ENCODE data around the gene CMSS1. TPM values are rescaled to one million over a fixed set of nuclear protein-coding genes. Genes with fewer than 3 reads are reported as not detected.

Gene CMSS1
- total RNA-seq, 2 donors from 2014 or later, result 35.8 to 74.3 TPM

GRCh38 chr3:99863002-99863401, 45.3 kb downstream of the CMSS1 start:
- no peak overlapping the region for H3K27ac Mint-ChIP-seq
- ATAC-seq (no peak), DNase-seq (ENCODE audit: low spot score in 2 of 2) (no peak)
- H3K9me3 Mint-ChIP-seq, result no peaks in the 10 kb centered on the region
- peaks cover 0 to 6% of the 10 kb centered on the region in 2 donors for H3K36me3 Mint-ChIP-seq

GRCh38 chr3:99863588-99863987, 45.9 kb downstream of the CMSS1 start:
- H3K36me3 Mint-ChIP-seq, result peaks cover 0 to 6% of the 10 kb centered on the region in 2 donors
- H3K9me3 Mint-ChIP-seq, result no peaks in the 10 kb centered on the region
- ATAC-seq, result no peak
- H3K27ac Mint-ChIP-seq, result no peak overlapping the region
- no peak for DNase-seq (ENCODE audit: low spot score in 2 of 2)

GRCh38 chr3:99864289-99864688, 46.6 kb downstream of the CMSS1 start:
- DNase-seq (ENCODE audit: low spot score in 2 of 2) (no peak), ATAC-seq (no peak)
- Mint-ChIP-seq H3K27ac (no peak overlapping the region), H3K9me3 (no peaks in the 10 kb centered on the region), H3K36me3 (peaks cover 0 to 6% of the 10 kb centered on the region in 2 donors)

- H3K9me3 Mint-ChIP-seq, result no peaks in the 10 kb centered on the region
- no peak for DNase-seq (ENCODE audit: low spot score in 2 of 2)
- H3K27ac Mint-ChIP-seq, result no peak overlapping the region
- peaks cover 0 to 6% of the 10 kb centered on the region in 2 donors for H3K36me3 Mint-ChIP-seq
- ATAC-seq, result no peak
Observed at GRCh38 chr3:99865321-99865720, 47.7 kb downstream of the CMSS1 start.

- ATAC-seq (peak; percentile 40 to 68), DNase-seq (ENCODE audit: low spot score in 2 of 2) (no peak)
- H3K27ac Mint-ChIP-seq, result no peak overlapping the region
- H3K9me3 Mint-ChIP-seq, result no peaks in the 10 kb centered on the region
- H3K36me3 Mint-ChIP-seq, result peaks cover 0 to 6% of the 10 kb centered on the region in 2 donors
Observed at GRCh38 chr3:99866261-99866761, 48.6 kb downstream of the CMSS1 start.

GRCh38 chr3:99867594-99868310, 50.1 kb downstream of the CMSS1 start:
- peak overlapping the region in 1 of 2 donors; percentile 30 for H3K27ac Mint-ChIP-seq
- ATAC-seq, result peak; percentile 59 to 62
- DNase-seq (ENCODE audit: low spot score in 2 of 2), result no peak
- H3K9me3 Mint-ChIP-seq, result no peaks in the 10 kb centered on the region
- peaks cover 0 to 4% of the 10 kb centered on the region in 2 donors for H3K36me3 Mint-ChIP-seq

- DNase-seq (ENCODE audit: low spot score in 2 of 2), result peak in 1 of 2 donors; percentile 14
- H3K27ac Mint-ChIP-seq, result peak overlapping the region in 1 of 2 donors; percentile 30
Observed at GRCh38 chr3:99868311-99868646, 50.6 kb downstream of the CMSS1 start.

GRCh38 chr3:99869621-99870020, 52.0 kb downstream of the CMSS1 start:
- no peaks in the 10 kb centered on the region for H3K36me3 Mint-ChIP-seq
- no peaks in the 10 kb centered on the region for H3K9me3 Mint-ChIP-seq
- H3K27ac Mint-ChIP-seq, result no peak overlapping the region
- no peak for ATAC-seq
- no peak for DNase-seq (ENCODE audit: low spot score in 2 of 2)

More at GRCh38 chr3:99868311-99868646, 50.6 kb downstream of the CMSS1 start:
- no peak for ATAC-seq
- Mint-ChIP-seq H3K9me3 (no peaks in the 10 kb centered on the region), H3K36me3 (no peaks in the 10 kb centered on the region)

GRCh38 chr3:99870712-99871111, 53.0 kb downstream of the CMSS1 start:
- no peaks in the 10 kb centered on the region for H3K9me3 Mint-ChIP-seq
- ATAC-seq, result no peak
- no peak for DNase-seq (ENCODE audit: low spot score in 2 of 2)
- H3K36me3 Mint-ChIP-seq, result no peaks in the 10 kb centered on the region
- H3K27ac Mint-ChIP-seq, result no peak overlapping the region

GRCh38 chr3:99871231-99872045, 53.8 kb downstream of the CMSS1 start:
- Mint-ChIP-seq H3K36me3 (no peaks in the 10 kb centered on the region), H3K9me3 (no peaks in the 10 kb centered on the region), H3K27ac (no peak overlapping the region)
- ATAC-seq (no peak), DNase-seq (ENCODE audit: low spot score in 2 of 2) (no peak)

- Mint-ChIP-seq H3K36me3 (no peaks in the 10 kb centered on the region), H3K27ac (no peak overlapping the region), H3K9me3 (no peaks in the 10 kb centered on the region)
- DNase-seq (ENCODE audit: low spot score in 2 of 2), result no peak
- ATAC-seq, result peak; percentile 59 to 65
Observed at GRCh38 chr3:99872923-99873254, 55.2 kb downstream of the CMSS1 start.

- no peak for ATAC-seq
- H3K9me3 Mint-ChIP-seq, result no peaks in the 10 kb centered on the region
Observed at GRCh38 chr3:99873269-99874102, 55.8 kb downstream of the CMSS1 start.

GRCh38 chr3:99874237-99875002, 56.8 kb downstream of the CMSS1 start:
- no peak overlapping the region for H3K27ac Mint-ChIP-seq
- DNase-seq (ENCODE audit: low spot score in 2 of 2) (no peak), ATAC-seq (no peak)
- H3K9me3 Mint-ChIP-seq, result no peaks in the 10 kb centered on the region
- no peaks in the 10 kb centered on the region for H3K36me3 Mint-ChIP-seq

More at GRCh38 chr3:99873269-99874102, 55.8 kb downstream of the CMSS1 start:
- no peak for DNase-seq (ENCODE audit: low spot score in 2 of 2)
- no peak overlapping the region for H3K27ac Mint-ChIP-seq
- no peaks in the 10 kb centered on the region for H3K36me3 Mint-ChIP-seq

GRCh38 chr3:99875581-99875928, 57.9 kb downstream of the CMSS1 start:
- Mint-ChIP-seq H3K9me3 (no peaks in the 10 kb centered on the region), H3K36me3 (no peaks in the 10 kb centered on the region), H3K27ac (no peak overlapping the region)
- no peak for DNase-seq (ENCODE audit: low spot score in 2 of 2)
- peak in 1 of 2 donors; percentile 19 for ATAC-seq

GRCh38 chr3:99875929-99876841, 58.5 kb downstream of the CMSS1 start:
- no peak overlapping the region for H3K27ac Mint-ChIP-seq
- DNase-seq (ENCODE audit: low spot score in 2 of 2), result peak; percentile 63 to 69
- ATAC-seq, result peak; percentile 95 to 96

More at GRCh38 chr3:99875929-99876841, 58.5 kb downstream of the CMSS1 start:
- Mint-ChIP-seq H3K36me3 (no peaks in the 10 kb centered on the region), H3K9me3 (no peaks in the 10 kb centered on the region)

Measured in activated naive CD4-positive, alpha-beta T cell treated with anti-CD3 and anti-CD28 coated beads, Interleukin-2, amount 50 U/mL, for 72 hours (primary cell).